Measurements from ENCODE around the gene KCNK5.

KCNK5 gene

GRCh38 chr6:39193201-39193791, 36.0 kb downstream of the KCNK5 start:
- Histone ChIP-seq H3K79me2 (ENCODE audit: insufficient read depth, low read depth) (no peaks in the 10 kb centered on the region), H2AFZ (ENCODE audit: low read depth) (no peak overlapping the region), H3K36me3 (ENCODE audit: insufficient read depth) (no peaks in the 10 kb centered on the region), H3K9ac (no peak overlapping the region), H3K4me2 (no peak overlapping the region), H3K27ac (no peak overlapping the region), H4K20me1 (ENCODE audit: insufficient read depth) (no peaks in the 10 kb centered on the region), H3K4me1 (ENCODE audit: low read depth, poor library complexity, severe bottlenecking) (no peaks in the 10 kb centered on the region), H3K4me3 (IDR thresholded peaks at IDR 0.05; ENCODE audit: insufficient read depth, low read depth, low read length) (no peak overlapping the region), H3K27me3 (ENCODE audit: insufficient read depth, low read depth) (no peaks in the 10 kb centered on the region)
- TF ChIP-seq, protein P1, sequence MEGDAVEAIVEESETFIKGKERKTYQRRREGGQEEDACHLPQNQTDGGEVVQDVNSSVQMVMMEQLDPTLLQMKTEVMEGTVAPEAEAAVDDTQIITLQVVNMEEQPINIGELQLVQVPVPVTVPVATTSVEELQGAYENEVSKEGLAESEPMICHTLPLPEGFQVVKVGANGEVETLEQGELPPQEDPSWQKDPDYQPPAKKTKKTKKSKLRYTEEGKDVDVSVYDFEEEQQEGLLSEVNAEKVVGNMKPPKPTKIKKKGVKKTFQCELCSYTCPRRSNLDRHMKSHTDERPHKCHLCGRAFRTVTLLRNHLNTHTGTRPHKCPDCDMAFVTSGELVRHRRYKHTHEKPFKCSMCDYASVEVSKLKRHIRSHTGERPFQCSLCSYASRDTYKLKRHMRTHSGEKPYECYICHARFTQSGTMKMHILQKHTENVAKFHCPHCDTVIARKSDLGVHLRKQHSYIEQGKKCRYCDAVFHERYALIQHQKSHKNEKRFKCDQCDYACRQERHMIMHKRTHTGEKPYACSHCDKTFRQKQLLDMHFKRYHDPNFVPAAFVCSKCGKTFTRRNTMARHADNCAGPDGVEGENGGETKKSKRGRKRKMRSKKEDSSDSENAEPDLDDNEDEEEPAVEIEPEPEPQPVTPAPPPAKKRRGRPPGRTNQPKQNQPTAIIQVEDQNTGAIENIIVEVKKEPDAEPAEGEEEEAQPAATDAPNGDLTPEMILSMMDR (conservative IDR thresholded peaks at IDR 0.05; ENCODE audit: low read depth, low read length) = no peak

DNA sequence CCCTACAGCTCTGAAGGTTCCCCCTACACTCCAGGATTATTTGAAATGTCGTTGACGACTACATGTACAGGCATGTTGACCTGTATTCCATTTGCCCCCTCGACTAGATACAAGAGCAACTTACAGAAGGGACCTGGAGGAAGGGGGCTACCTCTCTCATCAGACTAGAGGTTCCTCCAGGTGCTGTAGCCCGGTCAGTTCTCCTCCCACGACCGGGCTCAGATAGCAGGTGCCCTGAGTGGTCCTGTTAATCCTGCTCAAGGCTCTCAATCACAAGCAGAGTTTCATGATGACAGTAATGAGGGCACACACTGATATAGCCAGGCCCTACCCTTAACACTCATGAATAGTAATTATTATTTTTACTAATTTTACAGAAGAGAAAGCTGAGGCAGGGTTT, 36.5 kb downstream of the KCNK5 start:
- H2AFZ ChIP-seq (ENCODE audit: low read depth) = no peak overlapping the region

GRCh38 chr6:39191236-39191930, 37.9 kb downstream of the KCNK5 start:
- no peak overlapping the region for H3K27ac ChIP-seq
- no peaks in the 10 kb centered on the region for H4K20me1 ChIP-seq (ENCODE audit: insufficient read depth)
- H3K36me3 ChIP-seq (ENCODE audit: insufficient read depth) = no peaks in the 10 kb centered on the region
- TF ChIP-seq, protein P1 (conservative IDR thresholded peaks at IDR 0.05; ENCODE audit: low read depth, low read length) = no peak
- H3K4me2 ChIP-seq = no peak overlapping the region
- H3K27me3 ChIP-seq (ENCODE audit: insufficient read depth, low read depth) = no peaks in the 10 kb centered on the region
- H2AFZ ChIP-seq (ENCODE audit: low read depth) = no peak overlapping the region
- no peak overlapping the region for H3K4me3 ChIP-seq (IDR thresholded peaks at IDR 0.05; ENCODE audit: insufficient read depth, low read depth, low read length)
- no peaks in the 10 kb centered on the region for H3K4me1 ChIP-seq (ENCODE audit: low read depth, poor library complexity, severe bottlenecking)
- no peaks in the 10 kb centered on the region for H3K79me2 ChIP-seq (ENCODE audit: insufficient read depth, low read depth)
- H3K9ac ChIP-seq = no peak overlapping the region

More for the DNA sequence above, 36.5 kb downstream of the KCNK5 start:
- Histone ChIP-seq H3K4me1 (ENCODE audit: low read depth, poor library complexity, severe bottlenecking) (no peaks in the 10 kb centered on the region), H3K27me3 (ENCODE audit: insufficient read depth, low read depth) (no peaks in the 10 kb centered on the region), H3K27ac (no peak overlapping the region), H4K20me1 (ENCODE audit: insufficient read depth) (no peaks in the 10 kb centered on the region), H3K4me2 (no peak overlapping the region), H3K79me2 (ENCODE audit: insufficient read depth, low read depth) (no peaks in the 10 kb centered on the region), H3K9ac (no peak overlapping the region), H3K36me3 (ENCODE audit: insufficient read depth) (no peaks in the 10 kb centered on the region), H3K4me3 (IDR thresholded peaks at IDR 0.05; ENCODE audit: insufficient read depth, low read depth, low read length) (no peak overlapping the region)
- TF ChIP-seq, protein P1 (conservative IDR thresholded peaks at IDR 0.05; ENCODE audit: low read depth, low read length) = no peak

DNA sequence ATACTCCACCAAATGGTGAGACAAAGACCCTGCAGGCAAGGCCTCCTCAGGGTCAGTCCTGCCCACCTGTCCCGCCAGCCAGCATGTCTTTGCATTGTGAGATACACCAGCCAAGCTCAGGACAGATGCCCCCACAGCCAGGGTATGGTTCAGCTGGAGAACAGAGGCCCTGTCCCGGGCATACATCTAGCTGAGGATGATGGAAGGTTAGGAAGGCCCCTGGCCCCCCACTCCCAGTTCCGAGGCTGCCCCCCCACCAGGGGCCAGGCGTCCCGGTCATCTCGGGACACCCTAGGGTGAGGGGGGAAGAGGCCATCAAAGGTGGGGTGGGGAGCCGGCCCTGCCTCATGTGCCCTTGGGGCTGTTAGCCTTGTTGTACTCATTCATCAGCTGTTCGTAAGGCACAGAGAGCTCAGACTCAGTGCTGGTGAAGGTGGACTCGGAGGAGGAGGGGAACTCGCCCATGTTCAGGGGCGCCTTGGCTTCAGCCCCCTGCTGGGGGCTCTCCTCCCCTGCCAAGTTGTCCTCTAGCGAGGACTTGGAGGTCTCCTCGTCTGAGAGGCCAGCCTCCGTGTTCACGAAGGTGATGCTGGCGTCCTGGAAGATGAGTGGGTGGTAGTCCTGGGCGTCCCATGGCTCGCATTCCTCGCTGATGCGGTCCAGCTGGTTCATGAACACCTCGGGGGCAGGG, 38.6 kb downstream of the KCNK5 start:
- Histone ChIP-seq H4K20me1 (ENCODE audit: insufficient read depth) (no peaks in the 10 kb centered on the region), H3K79me2 (ENCODE audit: insufficient read depth, low read depth) (no peaks in the 10 kb centered on the region), H2AFZ (ENCODE audit: low read depth) (no peak overlapping the region), H3K36me3 (ENCODE audit: insufficient read depth) (no peaks in the 10 kb centered on the region), H3K27ac (no peak overlapping the region), H3K4me2 (no peak overlapping the region), H3K9ac (no peak overlapping the region), H3K4me1 (ENCODE audit: low read depth, poor library complexity, severe bottlenecking) (no peaks in the 10 kb centered on the region), H3K27me3 (ENCODE audit: insufficient read depth, low read depth) (no peaks in the 10 kb centered on the region), H3K4me3 (IDR thresholded peaks at IDR 0.05; ENCODE audit: insufficient read depth, low read depth, low read length) (no peak overlapping the region)
- TF ChIP-seq, protein P1 (conservative IDR thresholded peaks at IDR 0.05; ENCODE audit: low read depth, low read length) = no peak

All from KMS-11 (cell line).